MM.1S (cell line): ENCODE data around the gene CCL2.

ENCODE experiments used
- DNase-seq: peaks from one replicate; pipeline ENCODE4 v3.0.0-alpha.2; 2015
- H2AFZ ChIP-seq: fragments of 300-600 bp; sonication (generic); 2 replicates; pipeline ENCODE4 v1.6.0; 2016; ENCODE audit warnings: antibody characterized with exemption, low read length
- H3F3A ChIP-seq: fragments of 300-600 bp; sonication (generic); 2 replicates; pipeline ENCODE4 v1.6.1; 2016; ENCODE audit warnings: mild to moderate bottlenecking, antibody characterized with exemption, low read length, moderate library complexity, mixed read lengths; ENCODE audit not compliant: insufficient read depth
- H3K27ac ChIP-seq: fragments of 300-600 bp; sonication (generic); 2 replicates; pipeline ENCODE4 v1.5.1; 2016; ENCODE audit warnings: mild to moderate bottlenecking, low read length
- H3K27me3 ChIP-seq: fragments of 300-600 bp; sonication (generic); replicated peaks from 2 replicates; pipeline ENCODE4 v1.6.0; 2016; ENCODE audit warnings: low read length; ENCODE audit not compliant: insufficient read depth
- H3K36me3 ChIP-seq: fragments of 300-600 bp; sonication (generic); replicated peaks from 2 replicates; pipeline ENCODE4 v1.6.1; 2016; ENCODE audit warnings: mild to moderate bottlenecking, low read length, mixed read lengths; ENCODE audit not compliant: insufficient read depth
- H3K4me1 ChIP-seq: fragments of 300-600 bp; sonication (generic); 2 replicates; pipeline ENCODE4 v1.6.1; 2016; ENCODE audit warnings: low read length, mixed read lengths
- H3K4me2 ChIP-seq: fragments of 300-600 bp; sonication (generic); 2 replicates; pipeline ENCODE4 v1.6.0; 2016; ENCODE audit warnings: low read depth, low read length
- H3K4me3 ChIP-seq: fragments of 300-600 bp; sonication (generic); 2 replicates; pipeline ENCODE4 v1.5.1; 2016; ENCODE audit warnings: low read length, mixed read lengths
- H3K79me2 ChIP-seq: fragments of 300-600 bp; sonication (generic); 2 replicates; pipeline ENCODE4 v1.6.1; 2016; ENCODE audit warnings: mixed run types, low read length, mixed read lengths
- H3K9ac ChIP-seq: fragments of 300-600 bp; sonication (generic); 2 replicates; pipeline ENCODE4 v1.6.1; 2016; ENCODE audit warnings: low read length, mixed read lengths
- H3K9me2 ChIP-seq: fragments of 300-600 bp; sonication (generic); replicated peaks from 2 replicates; pipeline ENCODE4 v1.6.1; 2016; ENCODE audit warnings: mild to moderate bottlenecking, low read length, mixed read lengths; ENCODE audit not compliant: insufficient read depth
- H3K9me3 ChIP-seq: fragments of 300-600 bp; sonication (generic); replicated peaks from 2 replicates; pipeline ENCODE4 v1.6.1; 2016; ENCODE audit warnings: mild to moderate bottlenecking, low read length, mixed read lengths; ENCODE audit not compliant: insufficient read depth
- H4K20me1 ChIP-seq: fragments of 300-600 bp; sonication (generic); 2 replicates; pipeline ENCODE4 v1.6.1; 2016; ENCODE audit warnings: mild to moderate bottlenecking, low read length, moderate library complexity, mixed read lengths; ENCODE audit not compliant: insufficient read depth
- EZH2 ChIP-seq: fragments of 300-600 bp; sonication (generic); optimal IDR thresholded peaks from 2 replicates; pipeline ENCODE3; 2017; ENCODE audit warnings: low read depth, mild to moderate bottlenecking, antibody characterized with exemption, low read length, mixed read lengths
- EZH2phosphoT487 ChIP-seq: fragments of 300-600 bp; sonication (generic); IDR thresholded peaks from 2 replicates; pipeline ENCODE4 v1.6.1; 2018; ENCODE audit warnings: antibody characterized with exemption, low read length
- TF ChIP-seq, protein P1 (sequence below): fragments of 300-600 bp; sonication (generic); IDR thresholded peaks from 2 replicates; pipeline ENCODE4 v1.5.1; 2016; ENCODE audit warnings: antibody characterized with exemption, low read length, mixed read lengths

CCL2 gene

DNA sequence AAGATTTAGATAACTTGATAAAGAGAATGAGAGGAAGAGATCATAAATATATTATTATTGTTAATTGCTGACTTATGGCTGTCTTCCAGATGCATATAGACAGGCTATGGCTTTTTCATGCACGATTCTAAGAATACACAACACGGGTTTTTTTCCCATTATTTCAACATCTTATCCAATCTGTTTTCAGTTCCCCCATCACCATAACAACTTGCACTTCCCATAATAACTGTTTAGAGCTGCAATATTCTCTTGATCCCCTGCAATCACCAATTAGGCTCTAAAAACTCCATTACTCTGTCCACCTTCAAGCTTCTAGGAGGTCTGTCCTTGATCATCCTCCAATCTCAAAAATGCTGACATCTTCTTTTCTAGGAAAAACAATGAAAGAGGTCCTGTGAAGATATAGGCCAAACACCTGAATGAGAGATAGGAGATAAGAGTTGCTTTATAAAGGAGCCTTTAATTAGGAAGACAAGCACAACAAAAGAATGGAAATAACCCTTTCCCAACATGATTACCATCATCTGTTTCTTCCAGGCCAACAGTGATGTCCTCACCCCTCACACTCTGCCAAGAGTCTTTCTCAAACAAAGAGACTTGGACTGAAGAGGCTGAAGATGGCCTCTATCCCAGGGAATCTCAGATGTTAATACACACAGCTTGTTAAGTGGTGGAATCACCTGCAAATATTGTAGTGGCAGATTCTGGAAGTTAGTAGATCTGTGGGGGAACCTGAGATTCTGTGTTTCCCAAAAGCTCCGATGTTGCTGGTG lies 32.2 kb upstream of the CCL2 start:
- Histone ChIP-seq H4K20me1 (no peaks in the 10 kb centered on the region), H3K4me2 (no peak overlapping the region), H3K4me1 (no peaks in the 10 kb centered on the region), H3K27me3 (no peaks in the 10 kb centered on the region), H3K9ac (no peak overlapping the region), H3K27ac (no peak overlapping the region), H3K79me2 (no peaks in the 10 kb centered on the region), H3K36me3 (no peaks in the 10 kb centered on the region), H2AFZ (no peak overlapping the region), H3F3A (no peaks in the 10 kb centered on the region), H3K4me3 (no peak overlapping the region), H3K9me2 (no peaks in the 10 kb centered on the region), H3K9me3 (no peaks in the 10 kb centered on the region)
- TF ChIP-seq, protein P1, sequence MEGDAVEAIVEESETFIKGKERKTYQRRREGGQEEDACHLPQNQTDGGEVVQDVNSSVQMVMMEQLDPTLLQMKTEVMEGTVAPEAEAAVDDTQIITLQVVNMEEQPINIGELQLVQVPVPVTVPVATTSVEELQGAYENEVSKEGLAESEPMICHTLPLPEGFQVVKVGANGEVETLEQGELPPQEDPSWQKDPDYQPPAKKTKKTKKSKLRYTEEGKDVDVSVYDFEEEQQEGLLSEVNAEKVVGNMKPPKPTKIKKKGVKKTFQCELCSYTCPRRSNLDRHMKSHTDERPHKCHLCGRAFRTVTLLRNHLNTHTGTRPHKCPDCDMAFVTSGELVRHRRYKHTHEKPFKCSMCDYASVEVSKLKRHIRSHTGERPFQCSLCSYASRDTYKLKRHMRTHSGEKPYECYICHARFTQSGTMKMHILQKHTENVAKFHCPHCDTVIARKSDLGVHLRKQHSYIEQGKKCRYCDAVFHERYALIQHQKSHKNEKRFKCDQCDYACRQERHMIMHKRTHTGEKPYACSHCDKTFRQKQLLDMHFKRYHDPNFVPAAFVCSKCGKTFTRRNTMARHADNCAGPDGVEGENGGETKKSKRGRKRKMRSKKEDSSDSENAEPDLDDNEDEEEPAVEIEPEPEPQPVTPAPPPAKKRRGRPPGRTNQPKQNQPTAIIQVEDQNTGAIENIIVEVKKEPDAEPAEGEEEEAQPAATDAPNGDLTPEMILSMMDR = no peak
- TF ChIP-seq EZH2phosphoT487 = no peak
- no peak for TF ChIP-seq EZH2
- no peak for DNase-seq

DNA sequence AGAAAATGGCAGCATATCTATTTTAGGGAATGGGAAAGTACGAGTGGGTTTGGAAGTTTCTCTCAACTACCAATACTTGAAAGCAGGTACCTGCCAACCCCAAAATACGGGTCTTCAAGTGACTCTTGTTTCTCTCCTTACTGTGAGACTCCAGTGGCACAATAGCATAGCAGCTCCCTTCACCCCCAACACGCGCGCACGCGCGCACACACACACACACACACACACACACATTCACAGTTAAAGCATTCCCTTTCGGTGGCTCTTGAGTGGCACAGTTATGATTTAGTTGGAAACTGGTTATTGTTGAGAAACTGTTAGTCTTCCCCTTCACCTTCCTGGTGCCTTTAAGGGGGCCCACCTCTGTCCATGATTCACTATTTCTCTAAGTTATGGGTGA lies 30.0 kb upstream of the CCL2 start:
- H3K4me3 ChIP-seq = no peak overlapping the region
- H3K9me3 ChIP-seq = no peaks in the 10 kb centered on the region
- H3K9me2 ChIP-seq = no peaks in the 10 kb centered on the region
- no peaks in the 10 kb centered on the region for H4K20me1 ChIP-seq
- no peaks in the 10 kb centered on the region for H3K36me3 ChIP-seq
- H3K79me2 ChIP-seq = no peaks in the 10 kb centered on the region
- H3K4me2 ChIP-seq = no peak overlapping the region
- DNase-seq = no peak
- no peaks in the 10 kb centered on the region for H3K27me3 ChIP-seq
- no peak overlapping the region for H2AFZ ChIP-seq
- no peak overlapping the region for H3K9ac ChIP-seq
- no peaks in the 10 kb centered on the region for H3K4me1 ChIP-seq
- H3K27ac ChIP-seq = no peak overlapping the region
- H3F3A ChIP-seq = no peaks in the 10 kb centered on the region
- TF ChIP-seq, protein P1 = no peak
- TF ChIP-seq EZH2phosphoT487 = no peak
- TF ChIP-seq EZH2 = no peak

DNA sequence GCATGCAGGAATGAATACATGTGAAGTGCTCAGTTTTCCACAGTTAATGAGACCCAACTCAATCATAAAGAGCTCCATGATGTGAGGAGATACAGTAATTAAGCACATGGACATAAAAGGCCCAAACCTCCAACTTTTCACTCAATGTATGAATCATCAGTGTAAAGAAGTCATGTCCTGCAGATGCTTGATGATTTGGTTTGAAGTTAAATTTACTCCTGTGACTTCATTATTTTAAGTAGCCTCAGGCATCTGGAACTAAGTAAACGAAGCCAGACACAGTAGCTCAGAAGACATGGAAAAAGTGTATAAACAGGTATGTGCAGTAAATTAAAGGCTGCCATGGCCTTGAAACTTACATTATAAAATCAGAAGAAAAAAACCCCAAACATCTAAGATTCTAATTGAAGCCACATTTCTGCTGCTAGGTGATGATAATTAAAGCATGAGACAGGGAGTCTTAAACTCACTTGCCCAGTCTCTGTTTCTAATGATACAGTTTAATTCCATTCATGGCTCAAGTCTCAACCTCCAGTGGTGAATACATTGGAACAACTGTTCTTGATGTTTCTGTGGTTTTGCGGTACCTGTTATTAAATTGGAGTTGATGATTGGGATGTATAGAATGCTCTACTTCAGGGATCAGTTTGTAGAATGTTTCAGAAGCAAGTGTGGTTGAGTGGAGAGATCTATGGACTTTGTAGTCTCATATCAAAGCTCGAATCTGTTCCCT lies 28.9 kb upstream of the CCL2 start:
- no peak for TF ChIP-seq EZH2phosphoT487
- TF ChIP-seq, protein P1 = no peak
- Histone ChIP-seq H3K27me3 (no peaks in the 10 kb centered on the region), H2AFZ (no peak overlapping the region), H3K9ac (no peak overlapping the region), H3K27ac (no peak overlapping the region), H3K36me3 (no peaks in the 10 kb centered on the region), H3K9me2 (no peaks in the 10 kb centered on the region), H3K4me3 (no peak overlapping the region), H3K79me2 (no peaks in the 10 kb centered on the region), H3K9me3 (no peaks in the 10 kb centered on the region), H4K20me1 (no peaks in the 10 kb centered on the region), H3K4me2 (no peak overlapping the region), H3K4me1 (no peaks in the 10 kb centered on the region), H3F3A (no peaks in the 10 kb centered on the region)
- no peak for DNase-seq
